SH-SY5Y (cell line): ENCODE data around the gene CST7.

Experiments
- GATA2 ChIP-seq: IDR thresholded peaks from 2 replicates; pipeline ENCODE4 v1.6.1; 2011; ENCODE audit warnings: mild to moderate bottlenecking, low read depth, low read length
- GATA3 ChIP-seq: IDR thresholded peaks from 2 replicates; pipeline ENCODE4 v1.6.1; 2011; ENCODE audit warnings: low read depth, mild to moderate bottlenecking, low read length, moderate library complexity

DNA sequence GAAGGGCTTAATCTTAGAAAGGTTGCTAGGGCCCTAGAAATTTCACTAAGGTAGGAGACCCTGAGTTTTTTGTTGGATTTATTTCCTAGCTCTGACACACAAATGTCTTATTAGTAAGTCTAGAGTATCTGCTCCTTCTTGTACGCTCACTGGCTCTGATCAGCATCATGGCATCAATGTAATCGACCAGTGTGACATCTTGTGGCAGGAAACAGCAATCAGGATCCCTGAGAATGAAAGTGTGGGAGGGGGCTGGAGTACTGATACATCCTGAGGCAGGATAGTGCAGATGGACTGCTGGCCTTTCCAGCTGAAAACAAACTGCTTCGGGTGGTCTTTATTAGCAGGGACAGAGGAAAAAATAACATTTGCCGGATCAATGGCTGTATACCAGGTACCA, 10.0 kb upstream of the CST7 start:
- TF ChIP-seq GATA3 = no peak
- no peak for TF ChIP-seq GATA2
